ENCODE results near the gene CREB5. TPM values are rescaled to one million over a fixed set of nuclear protein-coding genes. Genes with fewer than 3 reads are reported as not detected.

CREB5 gene
- total RNA-seq, 1 experiment from 2014 or later: 0.49 TPM

GRCh38 chr7:28481091-28481926 is 69.0 kb downstream of the CREB5 start:
- Histone ChIP-seq H3K9ac (ENCODE audit: low read length) (no peak overlapping the region), H3K4me2 (ENCODE audit: low read length) (no peak overlapping the region), H3K4me3 (replicated peaks in 1 of 2; ENCODE audit: low read depth in 1 of 2, low read length in 2 of 2) (no peak overlapping the region), H3K27ac (ENCODE audit: low read depth, low read length) (no peak overlapping the region), H3K79me2 (ENCODE audit: insufficient read depth, low read length) (no peaks in the 10 kb centered on the region), H3K9me2 (ENCODE audit: insufficient read depth) (no peaks in the 10 kb centered on the region), H3K27me3 (ENCODE audit: insufficient read depth, low read length) (peaks cover 88% of the 10 kb centered on the region), H3K9me3 (ENCODE audit: control insufficient read depth in 1 of 2, insufficient read depth in 1 of 2, low read depth in 1 of 2, low read length in 2 of 2) (no peaks in the 10 kb centered on the region), H3K4me1 (ENCODE audit: control insufficient read depth in 1 of 2, insufficient read depth in 2 of 2, low read length in 2 of 2) (no peaks in the 10 kb centered on the region), H3K36me3 (ENCODE audit: control insufficient read depth in 1 of 2, insufficient read depth in 2 of 2, low read length in 2 of 2) (no peaks in the 10 kb centered on the region), H2AFZ (ENCODE audit: low read depth, low read length, poor library complexity, severe bottlenecking) (no peak overlapping the region), H4K20me1 (ENCODE audit: insufficient read depth) (no peaks in the 10 kb centered on the region)
- intact Hi-C loops (cut with micrococcal nuclease): no loop called here
- TF ChIP-seq ZFX (IDR thresholded peaks at IDR 0.05) (no peak), ZBTB33 (IDR thresholded peaks at IDR 0.05; ENCODE audit: extremely low read depth, insufficient replicate concordance, low read length) (no peak), CTCF (IDR thresholded peaks at IDR 0.05 in 2 of 3, conservative IDR thresholded peaks at IDR 0.05 in 1 of 3; ENCODE audit: borderline replicate concordance in 1 of 3, insufficient read depth in 1 of 3, low read depth in 2 of 3, low read length in 2 of 3) (no peak), CEBPB (IDR thresholded peaks at IDR 0.05; ENCODE audit: low read depth) (no peak), TCF7L2 (IDR thresholded peaks at IDR 0.05; ENCODE audit: borderline replicate concordance, extremely low read depth, insufficient read depth, insufficient read length) (no peak), SP1 (IDR thresholded peaks at IDR 0.05; ENCODE audit: low read depth) (no peak), SIN3A (IDR thresholded peaks at IDR 0.05; ENCODE audit: low read depth) (no peak), RAD21 (IDR thresholded peaks at IDR 0.05; ENCODE audit: low read depth) (no peak)
- DNase-seq (ENCODE audit: low read depth, low spot score): no peak
- ChIA-PET RAD21 (ENCODE audit: low non-redundant PET in 1 of 2, low total read pairs in 2 of 2, uncharacterized antibody in 2 of 2, unreplicated experiment in 2 of 2) (no interaction called here), CTCF (no interaction called here), POLR2A (no interaction called here)
- BruUV-seq (replicated peaks): no TSS peak
- no peak for ATAC-seq
